ENCODE data around the gene ATP4A.

Gene ATP4A

GRCh38 chr19:35569281-35569781, 5.9 kb upstream of the ATP4A start:
- H3K27ac ChIP-seq (ENCODE audit: low read length), result no peak overlapping the region
- no peaks in the 10 kb centered on the region for H3K9me3 ChIP-seq (ENCODE audit: insufficient read depth, low read length, severe bottlenecking)
- H3K4me2 ChIP-seq (ENCODE audit: insufficient read depth, low read length), result no peak overlapping the region
- no peaks in the 10 kb centered on the region for H4K20me1 ChIP-seq (ENCODE audit: insufficient read depth, low read length)
- no peaks in the 10 kb centered on the region for H3K36me3 ChIP-seq (ENCODE audit: insufficient read depth, low read length)
- no peak overlapping the region for H2AFZ ChIP-seq (ENCODE audit: low read depth, low read length)
- H3K9ac ChIP-seq (ENCODE audit: low read depth, low read length), result no peak overlapping the region
- no peak for TF ChIP-seq CTCF (IDR thresholded peaks at IDR 0.05; ENCODE audit: borderline replicate concordance, extremely low read depth, low read length, poor library complexity, severe bottlenecking)
- no peak for TF ChIP-seq EZH2 (IDR thresholded peaks at IDR 0.05; ENCODE audit: borderline replicate concordance, low read depth, low read length, severe bottlenecking)
- H3K79me2 ChIP-seq (ENCODE audit: insufficient read depth, low read length), result no peaks in the 10 kb centered on the region
- no peaks in the 10 kb centered on the region for H3K27me3 ChIP-seq (ENCODE audit: insufficient read depth, low read length, poor library complexity)
- no peak for DNase-seq
- no peaks in the 10 kb centered on the region for H3K4me1 ChIP-seq (ENCODE audit: insufficient read depth, low read length)
- no peak for ATAC-seq (ENCODE audit: insufficient read depth, low read depth)
- H3K4me3 ChIP-seq (ENCODE audit: low read depth in 1 of 2, low read length in 2 of 2), result no peak overlapping the region

GRCh38 chr19:35566738-35567137, 3.3 kb upstream of the ATP4A start:
- no peak for ATAC-seq (ENCODE audit: insufficient read depth, low read depth)
- Histone ChIP-seq H3K4me1 (ENCODE audit: insufficient read depth, low read length) (no peaks in the 10 kb centered on the region), H3K79me2 (ENCODE audit: insufficient read depth, low read length) (no peaks in the 10 kb centered on the region), H3K27me3 (ENCODE audit: insufficient read depth, low read length, poor library complexity) (no peaks in the 10 kb centered on the region), H3K36me3 (ENCODE audit: insufficient read depth, low read length) (no peaks in the 10 kb centered on the region), H2AFZ (ENCODE audit: low read depth, low read length) (no peak overlapping the region), H3K4me2 (ENCODE audit: insufficient read depth, low read length) (no peak overlapping the region), H3K4me3 (ENCODE audit: low read depth in 1 of 2, low read length in 2 of 2) (no peak overlapping the region), H3K9me3 (ENCODE audit: insufficient read depth, low read length, severe bottlenecking) (no peaks in the 10 kb centered on the region), H3K9ac (ENCODE audit: low read depth, low read length) (no peak overlapping the region), H4K20me1 (ENCODE audit: insufficient read depth, low read length) (no peaks in the 10 kb centered on the region), H3K27ac (ENCODE audit: low read length) (no peak overlapping the region)
- TF ChIP-seq EZH2 (IDR thresholded peaks at IDR 0.05; ENCODE audit: borderline replicate concordance, low read depth, low read length, severe bottlenecking) (no peak), CTCF (IDR thresholded peaks at IDR 0.05; ENCODE audit: borderline replicate concordance, extremely low read depth, low read length, poor library complexity, severe bottlenecking) (no peak)
- no peak for DNase-seq

GRCh38 chr19:35565016-35565856, 1.8 kb upstream of the ATP4A start:
- TF ChIP-seq EZH2 (IDR thresholded peaks at IDR 0.05; ENCODE audit: borderline replicate concordance, low read depth, low read length, severe bottlenecking), result no peak
- TF ChIP-seq CTCF (IDR thresholded peaks at IDR 0.05; ENCODE audit: borderline replicate concordance, extremely low read depth, low read length, poor library complexity, severe bottlenecking), result no peak
- Histone ChIP-seq H3K36me3 (ENCODE audit: insufficient read depth, low read length) (no peaks in the 10 kb centered on the region), H3K4me1 (ENCODE audit: insufficient read depth, low read length) (no peaks in the 10 kb centered on the region), H3K27ac (ENCODE audit: low read length) (no peak overlapping the region), H4K20me1 (ENCODE audit: insufficient read depth, low read length) (no peaks in the 10 kb centered on the region), H3K79me2 (ENCODE audit: insufficient read depth, low read length) (no peaks in the 10 kb centered on the region), H3K9me3 (ENCODE audit: insufficient read depth, low read length, severe bottlenecking) (no peaks in the 10 kb centered on the region), H3K27me3 (ENCODE audit: insufficient read depth, low read length, poor library complexity) (no peaks in the 10 kb centered on the region), H3K9ac (ENCODE audit: low read depth, low read length) (no peak overlapping the region), H3K4me3 (ENCODE audit: low read depth in 1 of 2, low read length in 2 of 2) (no peak overlapping the region), H2AFZ (ENCODE audit: low read depth, low read length) (no peak overlapping the region; the same call in 1 of the 2 replicates), H3K4me2 (ENCODE audit: insufficient read depth, low read length) (no peak overlapping the region)
- DNase-seq (no peak), ATAC-seq (ENCODE audit: insufficient read depth, low read depth) (no peak)
